Fibroblast of the aortic adventitia (primary cell): ENCODE results near the gene KIF1A. TPM values are rescaled to one million over a fixed set of nuclear protein-coding genes. Genes with fewer than 3 reads are reported as not detected.

Experiments used
- DNase-seq: peaks from one replicate; pipeline ENCODE4 v3.0.0-alpha.2; 2010; ENCODE audit warnings: low read depth
- H3K4me3 ChIP-seq: 2 replicates; pipeline ENCODE4 v1.5.1; 2011; ENCODE audit warnings: low read depth, mild to moderate bottlenecking, control low read depth, low read length, moderate library complexity
- CTCF ChIP-seq: IDR thresholded peaks from 2 replicates; pipeline ENCODE4 v1.5.1; 2011; ENCODE audit warnings: mild to moderate bottlenecking, low read length, control low read depth, inconsistent platforms; ENCODE audit not compliant: insufficient read depth
- total RNA-seq: library from RNA; depleted of rRNA; stranded (reverse); fragments of >200 nt; gene quantifications from 2 replicates; pipeline ENCODE4 v1.2.3, GENCODE V29; 2012; ENCODE audit warnings: low replicate concordance

The KIF1A gene
- total RNA-seq, 1 donor = under 0.01 TPM

GRCh38 chr2:240825476-240825875 is 5.5 kb upstream of the KIF1A start:
- DNase-seq = no peak
- TF ChIP-seq CTCF = no peak
- no peak overlapping the region for H3K4me3 ChIP-seq

GRCh38 chr2:240823449-240824336 is 3.7 kb upstream of the KIF1A start:
- no peak for DNase-seq
- H3K4me3 ChIP-seq = no peak overlapping the region
- TF ChIP-seq CTCF = no peak

- TF ChIP-seq CTCF = no peak
- H3K4me3 ChIP-seq = no peak overlapping the region
- DNase-seq = no peak
Observed at GRCh38 chr2:240822280-240822847, 2.3 kb upstream of the KIF1A start.

GRCh38 chr2:240821429-240821778 is 1.4 kb upstream of the KIF1A start:
- TF ChIP-seq CTCF = no peak
- DNase-seq = no peak
- no peak overlapping the region for H3K4me3 ChIP-seq

GRCh38 chr2:240820607-240821428 is 799 bp upstream of the KIF1A start:
- no peak for DNase-seq
- no peak for TF ChIP-seq CTCF
- no peak overlapping the region for H3K4me3 ChIP-seq

- no peak overlapping the region for H3K4me3 ChIP-seq
- no peak for DNase-seq
- no peak for TF ChIP-seq CTCF
Observed at GRCh38 chr2:240819126-240819857, 727 bp downstream of the KIF1A start.
